GOT3 (cell line): Measurements from ENCODE around the gene S100A3.
"Not testable (repeated sequence)": the region's sequence is repeated elsewhere in the genome, so short reads cannot be mapped to it uniquely, and the experiment has no call there.

Source experiments
- DNase-seq: peaks from one replicate; lab custom pipeline; 2025; ENCODE audit warnings: mixed read lengths; lab: John Stamatoyannopoulos, UW

The S100A3 gene, protein sequence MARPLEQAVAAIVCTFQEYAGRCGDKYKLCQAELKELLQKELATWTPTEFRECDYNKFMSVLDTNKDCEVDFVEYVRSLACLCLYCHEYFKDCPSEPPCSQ

DNA sequence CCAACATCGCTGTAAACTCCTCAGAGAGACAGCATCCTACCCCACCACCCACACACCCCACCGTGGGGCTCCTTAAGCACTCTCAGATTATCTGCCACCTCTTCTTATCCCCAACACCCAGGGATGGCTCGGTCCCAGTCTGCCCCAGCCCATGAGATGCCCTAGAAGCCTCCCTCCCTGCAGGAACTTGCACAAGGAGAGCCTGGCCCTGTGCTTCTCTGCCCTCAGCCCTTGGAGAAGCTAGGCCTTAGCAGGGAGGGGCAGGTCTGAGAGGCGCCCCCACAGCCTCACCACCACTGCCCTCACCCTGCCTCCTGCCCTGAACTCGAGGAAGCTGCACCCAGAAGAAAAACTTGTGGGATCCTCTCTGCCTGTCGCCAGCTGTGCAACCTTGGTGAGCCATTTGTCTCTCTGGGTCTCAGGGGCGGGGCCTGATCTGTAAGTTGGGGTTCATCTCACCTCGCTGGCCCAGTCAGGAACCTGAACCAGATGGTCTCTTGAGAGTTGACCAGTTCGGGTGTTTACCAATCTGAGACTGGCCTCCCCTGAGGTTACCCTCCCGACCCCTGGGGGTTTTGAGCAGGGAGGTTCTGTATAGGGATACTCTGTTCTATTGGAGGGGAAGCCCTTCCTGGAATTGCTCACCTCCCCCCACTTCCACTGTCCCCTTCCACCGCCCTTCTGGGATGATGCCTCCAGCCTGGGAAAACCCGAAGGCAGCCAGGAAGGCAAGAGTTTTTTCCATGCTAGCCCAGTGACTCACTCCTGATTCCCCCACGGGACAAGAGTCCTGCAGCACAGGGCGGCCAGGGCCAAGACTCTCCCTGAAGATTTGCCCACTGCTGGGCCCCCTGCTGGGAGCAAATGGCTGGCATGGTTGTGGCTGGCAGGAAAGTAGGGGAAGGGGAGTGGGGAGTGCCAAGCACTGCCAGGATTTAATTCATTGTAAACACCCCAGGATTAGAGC lies at the start of gene S100A3:
Gene S100A3, minus strand, starts transcription at position 537 of the 967 bp plus-strand sequence. CDS start 773 bp downstream, outside the sequence.
- DNase-seq: peak; percentile 39

DNA sequence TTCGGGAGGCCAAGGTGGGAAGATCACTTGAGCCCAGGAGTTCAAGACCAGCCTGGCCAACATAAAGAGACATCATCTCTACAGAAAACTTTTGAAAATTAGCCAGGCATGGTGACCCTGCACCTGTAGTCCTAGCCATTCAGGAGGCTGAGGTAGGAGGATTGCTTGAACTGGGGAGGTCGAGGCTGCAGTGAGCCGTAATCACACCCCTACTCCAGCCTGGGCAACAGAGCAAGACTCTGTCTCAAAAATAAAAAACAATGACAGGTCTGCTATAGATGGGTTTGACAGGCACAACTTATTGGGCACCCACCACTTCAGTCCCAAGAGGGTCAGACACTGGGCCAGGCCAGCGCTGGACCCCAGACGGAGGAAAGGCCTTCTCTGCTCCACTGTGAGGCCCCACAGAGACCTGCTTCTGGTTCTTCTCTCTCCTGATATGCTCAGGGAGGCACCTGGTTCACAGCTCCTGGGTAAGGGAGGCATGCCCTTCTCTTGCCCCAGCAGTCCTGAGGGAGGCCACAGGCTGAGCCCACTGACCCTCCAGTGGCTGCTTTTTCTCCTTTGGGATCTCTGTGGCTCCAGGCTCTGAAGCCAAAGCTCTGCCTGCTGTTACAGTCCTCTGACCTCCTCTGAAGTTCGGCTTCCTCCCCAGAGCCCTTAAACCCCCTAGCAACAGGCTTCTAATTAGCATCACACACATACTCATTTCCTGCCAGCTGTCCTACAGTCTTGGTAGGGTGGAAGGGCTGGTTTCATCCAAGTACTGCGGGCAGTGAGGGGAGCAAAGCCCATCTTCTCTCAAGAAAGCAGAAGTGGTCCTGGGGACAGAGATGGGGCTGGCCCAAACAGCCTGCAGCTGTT lies 49.5 kb upstream of the S100A3 start:
- DNase-seq: no peak

DNA sequence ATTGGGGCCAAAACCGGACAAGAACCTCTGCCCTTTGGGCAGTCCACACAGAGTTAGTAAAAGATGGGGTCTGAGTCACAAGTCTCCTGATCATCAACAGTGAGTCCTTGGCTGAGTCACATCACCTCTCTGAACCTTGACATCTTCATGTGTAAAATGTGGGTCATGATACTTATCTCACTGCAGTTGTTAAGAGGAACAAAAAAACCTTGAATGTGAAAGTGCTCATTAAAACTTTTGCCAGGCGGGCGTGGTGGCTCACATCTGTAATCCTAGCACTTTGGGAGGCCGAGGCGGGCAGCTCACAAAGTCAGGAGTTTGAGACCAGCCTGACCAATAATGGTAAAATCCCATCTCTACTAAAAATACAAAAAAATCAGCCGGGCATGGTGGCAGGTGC lies 48.1 kb upstream of the S100A3 start:
- no peak for DNase-seq

DNA sequence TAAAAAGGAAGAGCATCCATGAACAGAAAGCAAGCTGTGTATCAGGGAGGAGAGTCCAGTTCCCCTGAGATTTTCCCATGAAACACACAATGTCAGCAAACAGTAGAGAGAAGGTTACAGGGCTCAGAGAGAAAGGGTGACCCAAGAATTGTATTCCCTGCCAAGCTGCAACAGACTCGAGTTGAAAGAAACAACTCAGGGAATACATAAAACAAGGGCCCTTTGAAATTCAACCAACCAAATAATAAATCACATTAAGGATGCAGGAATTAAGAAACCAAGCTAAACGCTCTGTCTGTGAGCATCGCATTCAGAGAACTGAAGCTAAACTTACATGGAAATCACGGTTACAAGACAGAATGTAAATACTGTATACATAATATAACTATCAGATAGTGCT lies 43.7 kb upstream of the S100A3 start:
- no peak for DNase-seq

DNA sequence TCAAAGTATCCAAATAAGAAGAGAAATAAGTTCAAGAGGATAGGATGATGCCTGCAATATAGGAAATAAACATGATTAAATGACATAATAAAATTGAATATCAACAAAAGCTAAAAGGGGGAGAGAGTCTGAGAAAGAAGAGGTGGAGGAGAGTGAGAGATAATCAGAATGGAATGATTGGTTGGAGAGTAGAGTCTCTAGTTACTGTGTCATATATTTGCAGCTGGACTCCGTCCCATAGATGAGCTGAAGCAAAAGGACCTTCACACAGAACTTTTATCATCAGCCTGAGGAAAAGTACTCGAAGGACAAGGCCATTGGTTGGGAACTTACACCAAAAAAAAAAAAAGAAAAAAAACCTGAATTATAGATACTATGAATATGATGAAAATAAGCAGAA lies 39.4 kb upstream of the S100A3 start:
- no peak for DNase-seq

DNA sequence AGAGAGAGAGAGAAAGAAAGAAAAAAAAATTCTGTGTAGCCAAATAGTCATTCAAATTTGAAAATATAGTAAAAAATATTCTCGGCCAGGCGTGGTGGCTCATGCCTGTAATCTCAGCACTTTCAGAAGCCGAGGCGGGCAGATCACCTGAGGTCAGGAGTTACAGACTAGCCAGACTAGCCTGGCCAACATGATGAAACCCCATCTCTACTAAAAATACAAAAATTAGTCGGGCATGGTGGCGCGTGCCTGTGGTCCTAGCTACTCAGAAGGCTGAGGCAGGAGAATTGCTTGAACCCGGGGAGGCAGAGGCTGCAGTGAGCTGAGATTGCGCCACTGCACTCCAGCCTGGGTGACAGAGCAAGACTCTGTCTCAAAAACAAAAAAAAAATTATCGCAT lies 39.0 kb upstream of the S100A3 start:
- not testable (repeated sequence) for DNase-seq

DNA sequence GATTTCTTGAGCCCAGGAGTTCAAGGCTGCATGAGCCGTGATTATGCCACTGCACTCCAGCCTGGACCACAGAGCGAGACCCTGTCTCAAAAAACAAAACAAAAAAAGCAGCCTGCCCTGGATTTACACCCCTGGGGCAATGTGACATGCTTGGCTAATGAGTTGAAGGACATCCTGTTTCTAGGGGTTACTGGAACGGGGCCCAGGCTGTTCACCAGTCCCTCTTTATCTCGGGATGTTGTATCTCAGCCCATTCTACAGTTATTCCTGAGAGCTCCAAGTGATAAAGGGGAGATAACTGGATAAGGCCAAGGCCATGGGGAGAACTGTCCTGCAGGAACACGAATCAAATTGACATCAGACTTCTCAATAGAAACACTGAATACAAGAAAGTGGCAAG lies 38.3 kb upstream of the S100A3 start:
- DNase-seq: no peak

DNA sequence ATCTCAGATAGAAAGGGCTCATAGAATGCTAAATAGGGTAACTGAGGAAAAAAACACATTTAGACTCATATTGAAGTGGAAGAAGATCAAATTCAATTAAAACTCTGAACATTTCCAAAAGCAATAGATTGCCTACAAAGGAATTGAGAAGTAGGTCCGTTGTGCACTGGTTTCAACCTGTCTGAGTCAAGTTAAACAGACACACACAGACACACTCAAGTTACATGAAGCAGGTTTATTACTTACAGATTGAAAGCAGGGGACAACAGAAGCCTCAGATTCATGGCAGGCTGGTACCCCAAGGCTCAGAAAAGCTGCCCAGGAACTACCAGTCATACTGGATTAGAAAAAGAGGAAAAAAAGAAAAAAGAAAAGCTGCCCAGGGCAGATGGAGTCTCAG lies 37.3 kb upstream of the S100A3 start:
- no peak for DNase-seq

DNA sequence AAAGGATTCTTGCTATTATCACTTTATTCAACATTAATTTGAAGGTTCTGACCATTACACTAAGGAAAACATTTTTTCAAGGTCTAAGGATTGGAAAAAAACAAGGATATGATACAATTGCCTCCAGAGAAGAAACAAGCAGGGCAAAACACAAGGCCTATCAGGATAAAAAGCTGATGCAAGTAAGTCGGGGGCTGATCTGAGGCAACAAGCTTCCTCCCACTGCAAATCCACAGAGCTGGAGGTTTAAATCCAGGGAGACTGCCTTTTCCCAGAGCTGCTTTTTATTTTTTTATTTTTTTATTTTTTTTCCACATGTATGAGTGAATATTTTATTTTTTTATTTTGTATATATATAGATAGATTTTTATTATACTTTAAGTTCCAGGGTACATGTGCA lies 35.9 kb upstream of the S100A3 start:
- DNase-seq: no peak

DNA sequence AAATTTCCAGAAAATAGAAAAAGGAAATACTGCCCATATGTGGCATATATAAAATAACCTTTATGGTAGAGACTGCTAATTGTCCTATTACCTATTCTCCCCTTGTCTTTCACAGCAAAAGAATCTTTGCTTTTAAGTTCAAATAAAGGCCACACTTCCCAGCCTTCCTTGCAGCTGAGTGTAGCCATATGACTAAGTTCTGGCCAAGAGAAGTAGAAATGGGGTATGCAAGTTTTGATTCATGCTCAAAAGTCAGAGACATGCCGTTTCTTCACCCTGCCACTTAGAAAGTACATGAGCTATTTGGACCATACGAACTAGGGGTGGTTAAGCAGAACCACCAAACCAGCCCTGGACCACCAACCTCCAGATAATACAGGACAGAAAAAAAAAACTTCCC lies 34.9 kb upstream of the S100A3 start:
- DNase-seq: no peak

DNA sequence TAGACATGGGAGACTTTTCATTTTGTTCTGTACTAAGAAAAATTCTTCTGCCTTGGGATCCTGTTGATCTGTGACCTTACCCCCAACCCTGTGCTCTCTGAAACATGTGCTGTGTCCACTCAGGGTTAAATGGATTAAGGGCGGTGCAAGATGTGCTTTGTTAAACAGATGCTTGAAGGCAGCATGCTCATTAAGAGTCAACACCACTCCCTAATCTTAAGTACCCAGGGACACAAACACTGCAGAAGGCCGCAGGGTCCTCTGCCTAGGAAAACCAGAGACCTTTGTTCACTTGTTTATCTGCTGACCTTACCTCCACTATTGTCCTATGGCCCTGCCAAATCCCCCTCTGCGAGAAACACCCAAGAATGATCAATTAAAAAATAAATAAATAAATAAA lies 34.5 kb upstream of the S100A3 start:
- DNase-seq: not testable (repeated sequence)

DNA sequence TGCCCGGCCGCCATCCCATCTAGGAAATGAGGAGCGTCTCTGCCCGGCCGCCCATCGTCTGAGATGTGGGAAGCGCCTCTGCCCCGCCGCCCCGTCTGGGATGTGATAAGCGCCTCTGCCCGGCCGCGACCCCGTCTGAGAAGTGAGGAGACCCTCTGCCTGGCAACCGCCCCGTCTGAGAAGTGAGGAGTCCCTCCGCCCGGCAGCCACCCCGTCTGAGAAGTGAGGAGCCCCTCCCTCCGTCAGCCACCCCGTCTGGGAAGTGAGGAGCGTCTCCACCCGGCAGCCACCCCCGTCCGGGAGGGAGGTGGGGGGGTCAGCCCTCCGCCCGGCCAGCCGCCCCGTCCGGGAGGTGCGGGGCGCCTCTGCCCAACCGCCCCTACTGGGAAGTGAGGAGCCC lies 33.8 kb upstream of the S100A3 start:
- DNase-seq: not testable (repeated sequence)

DNA sequence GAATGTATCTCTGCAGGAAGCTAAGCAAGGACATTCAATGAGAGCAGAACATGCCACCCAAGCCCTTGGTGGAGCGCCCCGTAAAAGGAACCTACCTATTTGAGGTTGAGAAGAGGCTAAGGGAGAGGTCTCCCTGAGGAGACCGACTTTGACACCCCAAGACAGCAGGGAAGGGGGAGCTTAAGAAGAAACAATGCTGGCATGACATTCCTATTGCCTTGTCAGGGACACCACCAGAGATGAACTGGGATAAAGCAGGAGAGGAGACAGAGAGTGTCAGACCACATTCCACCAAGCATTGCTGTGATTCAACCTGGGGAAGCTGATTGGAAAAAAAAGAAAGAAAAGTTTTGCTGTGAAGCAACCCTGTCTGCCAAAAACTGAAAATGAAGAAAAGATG lies 29.9 kb upstream of the S100A3 start:
- no peak for DNase-seq

DNA sequence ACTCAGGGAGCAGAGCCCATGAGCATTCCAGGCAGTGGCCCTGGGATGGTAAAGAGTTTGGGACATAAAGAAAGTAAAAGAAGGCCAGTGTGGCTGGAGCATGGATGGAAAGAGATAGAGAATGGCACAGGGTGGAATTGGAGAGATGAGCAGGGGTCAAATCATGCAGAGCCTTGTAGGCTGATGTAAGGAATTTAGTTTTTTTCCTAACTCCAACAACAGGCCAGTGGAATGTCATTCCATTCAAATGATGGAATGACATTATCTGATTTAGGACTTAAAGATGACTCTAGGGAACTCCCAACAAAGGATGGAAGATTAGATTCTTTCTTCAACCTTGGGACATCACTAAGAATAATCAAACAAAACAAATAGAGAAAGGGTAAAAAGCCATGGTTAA lies 29.4 kb upstream of the S100A3 start:
- DNase-seq: no peak

DNA sequence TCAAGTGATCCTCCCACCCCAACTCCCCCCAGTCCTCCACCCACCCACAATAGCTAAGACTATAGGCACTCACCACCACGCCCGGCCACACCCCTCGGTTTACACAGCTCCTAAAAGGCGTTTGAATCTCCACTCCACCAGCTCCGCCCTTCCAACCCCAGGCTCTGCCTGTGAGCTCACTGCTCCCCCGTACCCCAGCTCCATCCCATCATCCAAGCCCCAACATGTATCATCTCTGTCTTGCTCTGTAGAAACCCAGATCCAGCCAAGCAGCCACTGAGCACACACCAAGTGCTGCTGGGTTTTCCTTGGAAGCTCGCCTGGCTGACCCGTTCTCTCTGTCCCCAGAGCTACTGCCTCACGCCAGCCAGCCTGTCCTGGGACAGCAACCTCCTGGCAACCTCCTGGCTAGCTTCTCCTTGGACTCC lies 28.6 kb upstream of the S100A3 start:
- DNase-seq: no peak

DNA sequence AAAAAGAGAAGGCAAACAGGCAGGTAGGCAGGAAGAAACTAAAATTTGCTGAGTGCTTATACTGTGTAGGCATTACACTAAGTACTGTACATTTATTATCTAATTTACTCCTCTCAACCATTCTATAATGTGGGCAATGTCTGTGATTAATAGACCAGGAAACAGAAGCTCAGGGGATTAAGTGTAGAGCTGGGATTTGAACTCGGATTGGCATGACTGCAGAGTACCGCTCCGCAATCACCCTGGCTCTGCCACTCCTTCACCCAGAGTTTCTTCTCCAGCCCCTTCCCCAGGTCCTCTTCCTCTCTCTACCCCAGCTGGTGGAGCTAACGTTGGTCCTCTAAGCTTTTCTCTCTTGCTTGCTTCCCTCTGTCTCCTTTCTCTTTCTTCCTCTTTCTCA lies 28.1 kb upstream of the S100A3 start:
- DNase-seq: no peak

DNA sequence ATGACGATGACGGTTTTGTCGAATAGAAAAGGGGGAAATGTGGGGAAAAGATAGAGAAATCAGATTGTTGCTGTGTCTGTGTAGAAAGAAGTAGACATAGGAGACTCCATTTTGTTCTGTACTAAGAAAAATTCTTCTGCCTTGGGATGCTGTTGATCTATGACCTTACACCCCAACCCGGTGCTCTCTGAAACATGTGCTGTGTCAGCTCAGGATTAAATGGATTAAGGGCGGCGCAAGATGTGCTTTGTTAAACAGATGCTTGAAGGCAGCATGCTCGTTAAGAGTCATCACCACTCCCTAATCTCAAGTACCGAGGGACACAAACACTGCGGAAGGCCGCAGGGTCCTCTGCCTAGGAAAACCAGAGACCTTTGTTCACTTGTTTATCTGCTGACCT lies 26.4 kb upstream of the S100A3 start:
- not testable (repeated sequence) for DNase-seq

DNA sequence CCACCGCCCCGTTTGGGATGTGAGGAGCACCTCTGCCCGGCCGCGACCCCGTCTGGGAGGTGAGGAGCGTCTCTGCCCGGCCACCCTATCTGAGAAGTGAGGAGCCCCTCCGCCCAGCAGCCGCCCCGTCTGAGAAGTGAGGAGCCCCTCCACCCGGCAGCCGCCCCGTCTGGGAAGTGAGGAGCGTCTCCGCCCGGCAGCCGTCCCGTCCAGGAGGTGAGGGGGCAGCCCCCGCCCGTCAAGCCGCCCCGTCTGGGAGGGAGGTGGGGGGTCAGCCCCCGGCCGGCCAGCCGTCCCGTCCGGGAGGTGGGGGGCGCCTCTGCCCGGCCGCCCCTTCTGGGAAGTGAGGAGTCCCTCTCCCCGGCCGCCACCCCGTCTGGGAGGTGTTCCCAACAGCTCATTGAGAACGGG lies 26.0 kb upstream of the S100A3 start:
- not testable (repeated sequence) for DNase-seq

DNA sequence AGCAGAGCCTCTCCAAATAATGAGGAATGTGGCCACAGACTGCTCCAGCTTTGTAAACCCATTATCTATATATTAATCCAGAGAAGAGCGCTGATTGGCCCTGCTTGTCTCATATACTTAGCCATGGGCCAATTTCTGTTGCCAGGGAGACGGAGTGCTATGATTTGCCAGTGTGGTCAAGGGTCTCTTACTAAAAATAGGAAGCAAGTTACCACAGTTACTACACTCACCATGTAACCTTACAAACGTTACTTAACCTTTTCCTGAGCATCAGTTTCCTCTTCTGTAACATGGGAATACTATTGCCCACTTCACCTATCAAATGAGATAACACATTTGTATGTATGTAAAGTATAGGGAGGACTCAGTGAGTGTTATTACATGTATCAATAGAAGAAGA lies 24.3 kb upstream of the S100A3 start:
- no peak for DNase-seq

DNA sequence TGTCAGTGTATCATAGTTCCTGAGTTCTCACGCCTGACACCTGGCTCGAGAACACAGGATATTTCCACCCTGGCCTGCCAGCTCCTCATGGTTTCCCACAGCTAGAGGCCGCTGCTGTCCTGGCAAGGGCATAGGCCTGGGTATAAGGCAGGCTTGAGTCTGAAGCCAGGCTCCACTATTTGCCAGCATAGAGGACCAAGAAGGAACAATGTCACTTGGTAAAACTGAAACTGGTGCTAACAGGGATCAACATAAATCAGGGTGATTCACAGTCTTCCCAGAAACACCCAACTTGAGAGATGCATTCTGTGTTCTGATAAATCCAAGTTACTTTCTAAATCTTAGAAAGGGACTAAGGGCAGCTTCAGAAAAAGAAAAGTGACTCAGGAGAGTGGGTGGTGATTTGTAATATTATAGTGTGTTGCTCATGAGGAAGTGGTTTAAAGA lies 23.5 kb upstream of the S100A3 start:
- no peak for DNase-seq

DNA sequence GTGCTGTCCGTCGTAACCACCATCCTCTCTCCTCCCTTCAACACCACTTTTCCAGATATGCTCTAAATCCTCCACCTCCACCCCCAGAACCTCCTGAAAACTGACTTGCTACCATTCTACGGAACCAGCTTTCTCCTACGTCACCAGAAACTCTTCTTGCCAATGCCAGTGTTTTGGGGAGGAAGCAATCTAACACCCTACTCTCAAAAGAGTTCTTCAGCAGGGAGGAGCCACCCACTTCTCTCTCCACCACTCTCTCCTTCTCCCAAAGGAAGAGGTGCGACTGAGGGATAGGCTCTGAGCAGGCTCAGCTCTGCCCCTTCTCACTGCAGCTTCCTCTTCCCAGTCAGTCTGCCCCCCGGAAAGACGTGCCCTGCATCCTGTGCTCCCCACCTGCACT lies 22.6 kb upstream of the S100A3 start:
- DNase-seq: no peak

DNA sequence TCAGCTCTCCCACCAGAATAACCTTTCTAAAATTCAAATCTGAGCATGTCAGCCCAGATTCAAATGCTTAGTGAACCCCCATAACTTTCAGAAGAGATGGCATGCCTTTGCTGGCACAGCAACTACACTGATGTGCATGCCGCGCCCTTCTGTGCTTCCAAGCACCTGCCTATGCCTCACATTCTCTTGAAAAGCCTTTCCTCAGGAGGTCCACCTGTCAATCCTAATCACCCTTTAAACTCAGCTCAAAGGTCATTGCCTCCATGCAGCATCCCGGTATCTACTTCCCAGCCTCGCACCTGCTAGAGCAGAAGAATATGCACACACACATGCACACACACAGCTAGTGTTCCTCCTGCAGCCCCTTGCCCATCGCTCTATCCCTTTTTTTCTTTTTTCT lies 21.8 kb upstream of the S100A3 start:
- DNase-seq: no peak

DNA sequence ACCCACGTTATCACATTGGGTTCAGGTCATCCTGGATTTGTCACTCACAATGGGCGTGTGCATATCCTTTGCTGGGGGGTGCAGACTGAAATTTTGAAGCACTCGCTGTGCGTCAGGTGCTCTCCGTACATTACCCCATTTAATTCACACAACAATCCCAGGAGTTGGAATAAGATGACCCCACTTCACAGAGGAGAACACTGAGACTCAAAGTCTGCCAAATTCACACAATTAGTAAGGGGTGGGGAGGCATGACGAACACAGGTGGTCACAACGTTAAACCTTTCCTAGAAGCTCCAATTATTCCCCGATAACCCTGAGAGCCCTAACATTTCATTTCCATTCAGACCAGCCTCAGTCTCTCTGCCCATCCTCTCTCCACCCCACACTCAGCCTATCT lies 20.4 kb upstream of the S100A3 start:
- DNase-seq: no peak
